ENCODE data around the gene GPALPP1.

Gene GPALPP1

GRCh38 chr13:44972956-44973581 lies 16.3 kb upstream of the GPALPP1 start:
- Histone ChIP-seq H3K4ac (ENCODE audit: low read length) (no peak overlapping the region), H3K14ac (ENCODE audit: low read length) (no peak overlapping the region), H3K79me1 (ENCODE audit: low read depth, low read length) (no peaks in the 10 kb centered on the region), H3K18ac (ENCODE audit: low read length) (no peak overlapping the region), H3K9me3 (replicated peaks in 1 of 2; ENCODE audit: control insufficient read depth in 2 of 2, insufficient read depth in 1 of 2, low read depth in 1 of 2, low read length in 2 of 2) (no peaks in the 10 kb centered on the region), H3K23ac (ENCODE audit: low read depth, low read length, poor library complexity) (no peak overlapping the region), H2AK5ac (ENCODE audit: low read depth, low read length) (no peak overlapping the region), H2BK5ac (ENCODE audit: low read length) (no peak overlapping the region), H3K27me3 (ENCODE audit: control insufficient read depth in 3 of 3, insufficient read depth in 3 of 3, low read depth in 1 of 3, low read length in 3 of 3) (no peaks in the 10 kb centered on the region), H3K4me1 (ENCODE audit: control insufficient read depth in 2 of 2, insufficient read depth in 1 of 2, low read depth in 1 of 2, low read length in 2 of 2) (peaks cover 2 to 3% of the 10 kb centered on the region in 2 donors), H2AFZ (ENCODE audit: low read length) (no peak overlapping the region), H2BK120ac (ENCODE audit: low read depth, low read length) (no peak overlapping the region), H3K4me3 (ENCODE audit: low read length in 2 of 2) (no peak overlapping the region), H3K27ac (replicated peaks; ENCODE audit: low read length) (no peak overlapping the region), H4K91ac (ENCODE audit: low read depth, low read length, poor library complexity) (no peak overlapping the region), H3K9ac (ENCODE audit: low read depth, low read length, poor library complexity) (no peak overlapping the region), H2BK15ac (ENCODE audit: low read length) (no peak overlapping the region), H3K36me3 (replicated peaks in 1 of 2; ENCODE audit: control insufficient read depth in 2 of 2, insufficient read depth in 2 of 2, low read length in 2 of 2) (peaks cover 4 to 79% of the 10 kb centered on the region in 2 donors), H2BK12ac (ENCODE audit: low read length) (no peak overlapping the region), H4K8ac (ENCODE audit: low read depth, low read length) (no peak overlapping the region), H3K4me2 (ENCODE audit: insufficient read depth, low read length, poor library complexity, severe bottlenecking) (no peak overlapping the region)
- WGBS, 2 donors (ENCODE audit: extremely low coverage in 2 of 2, insufficient read length in 2 of 2, insufficient replicate concordance in 1 of 2), result no CpG with 5 or more reads among the region's 3 CpGs
- DNase-seq (ENCODE audit: low spot score), result no peak

- H3K27me3 ChIP-seq (ENCODE audit: control insufficient read depth in 3 of 3, insufficient read depth in 3 of 3, low read depth in 1 of 3, low read length in 3 of 3), result no peaks in the 10 kb centered on the region
- no peak overlapping the region for H2BK5ac ChIP-seq (ENCODE audit: low read length)
- WGBS, 2 donors (ENCODE audit: extremely low coverage in 2 of 2, insufficient read length in 2 of 2, insufficient replicate concordance in 1 of 2), result no CpG with 5 or more reads among the region's 9 CpGs
- H3K4me1 ChIP-seq (ENCODE audit: control insufficient read depth in 2 of 2, insufficient read depth in 1 of 2, low read depth in 1 of 2, low read length in 2 of 2), result peaks cover 2 to 3% of the 10 kb centered on the region in 2 donors
- no peaks in the 10 kb centered on the region for H3K79me1 ChIP-seq (ENCODE audit: low read depth, low read length)
- H3K18ac ChIP-seq (ENCODE audit: low read length), result no peak overlapping the region
- no peak overlapping the region for H3K23ac ChIP-seq (ENCODE audit: low read depth, low read length, poor library complexity)
- H4K91ac ChIP-seq (ENCODE audit: low read depth, low read length, poor library complexity), result no peak overlapping the region
- peaks cover 5 to 79% of the 10 kb centered on the region in 2 donors for H3K36me3 ChIP-seq (replicated peaks in 1 of 2; ENCODE audit: control insufficient read depth in 2 of 2, insufficient read depth in 2 of 2, low read length in 2 of 2)
- H2BK12ac ChIP-seq (ENCODE audit: low read length), result no peak overlapping the region
- no peak overlapping the region for H2AK5ac ChIP-seq (ENCODE audit: low read depth, low read length)
- no peak overlapping the region for H3K9ac ChIP-seq (ENCODE audit: low read depth, low read length, poor library complexity)
- no peaks in the 10 kb centered on the region for H3K9me3 ChIP-seq (replicated peaks in 1 of 2; ENCODE audit: control insufficient read depth in 2 of 2, insufficient read depth in 1 of 2, low read depth in 1 of 2, low read length in 2 of 2)
- H3K14ac ChIP-seq (ENCODE audit: low read length), result no peak overlapping the region
- H3K27ac ChIP-seq (replicated peaks; ENCODE audit: low read length), result no peak overlapping the region
- no peak for DNase-seq (ENCODE audit: low spot score)
- no peak overlapping the region for H3K4me3 ChIP-seq (ENCODE audit: low read length in 2 of 2)
- no peak overlapping the region for H2BK120ac ChIP-seq (ENCODE audit: low read depth, low read length)
- no peak overlapping the region for H4K8ac ChIP-seq (ENCODE audit: low read depth, low read length)
- no peak overlapping the region for H2AFZ ChIP-seq (ENCODE audit: low read length)
- H3K4me2 ChIP-seq (ENCODE audit: insufficient read depth, low read length, poor library complexity, severe bottlenecking), result no peak overlapping the region
- H3K4ac ChIP-seq (ENCODE audit: low read length), result no peak overlapping the region
- no peak overlapping the region for H2BK15ac ChIP-seq (ENCODE audit: low read length)
Observed at GRCh38 chr13:44974056-44974793, 15.1 kb upstream of the GPALPP1 start.

GRCh38 chr13:44976196-44976595 lies 13.1 kb upstream of the GPALPP1 start:
- no peak for DNase-seq (ENCODE audit: low spot score)
- Histone ChIP-seq H3K4ac (ENCODE audit: low read length) (no peak overlapping the region), H3K4me1 (ENCODE audit: control insufficient read depth in 2 of 2, insufficient read depth in 1 of 2, low read depth in 1 of 2, low read length in 2 of 2) (no peaks in the 10 kb centered on the region), H3K27me3 (ENCODE audit: control insufficient read depth in 3 of 3, insufficient read depth in 3 of 3, low read depth in 1 of 3, low read length in 3 of 3) (peaks cover 0 to 2% (median 0%) of the 10 kb centered on the region in 3 experiments), H2AFZ (ENCODE audit: low read length) (no peak overlapping the region), H3K9me3 (replicated peaks in 1 of 2; ENCODE audit: control insufficient read depth in 2 of 2, insufficient read depth in 1 of 2, low read depth in 1 of 2, low read length in 2 of 2) (no peaks in the 10 kb centered on the region), H3K4me3 (ENCODE audit: low read length in 2 of 2) (no peak overlapping the region), H3K23ac (ENCODE audit: low read depth, low read length, poor library complexity) (no peak overlapping the region), H3K27ac (replicated peaks; ENCODE audit: low read length) (no peak overlapping the region), H2BK12ac (ENCODE audit: low read length) (no peak overlapping the region), H2BK5ac (ENCODE audit: low read length) (no peak overlapping the region), H3K79me1 (ENCODE audit: low read depth, low read length) (no peaks in the 10 kb centered on the region), H2BK120ac (ENCODE audit: low read depth, low read length) (no peak overlapping the region), H4K91ac (ENCODE audit: low read depth, low read length, poor library complexity) (no peak overlapping the region), H3K14ac (ENCODE audit: low read length) (no peak overlapping the region), H4K8ac (ENCODE audit: low read depth, low read length) (no peak overlapping the region), H3K36me3 (replicated peaks in 1 of 2; ENCODE audit: control insufficient read depth in 2 of 2, insufficient read depth in 2 of 2, low read length in 2 of 2) (peaks cover 8 to 98% of the 10 kb centered on the region in 2 donors), H2BK15ac (ENCODE audit: low read length) (no peak overlapping the region), H3K9ac (ENCODE audit: low read depth, low read length, poor library complexity) (no peak overlapping the region), H3K18ac (ENCODE audit: low read length) (no peak overlapping the region), H3K4me2 (ENCODE audit: insufficient read depth, low read length, poor library complexity, severe bottlenecking) (no peak overlapping the region), H2AK5ac (ENCODE audit: low read depth, low read length) (no peak overlapping the region)
- no CpG with 5 or more reads among the region's 3 CpGs for WGBS, 2 donors (ENCODE audit: extremely low coverage in 2 of 2, insufficient read length in 2 of 2, insufficient replicate concordance in 1 of 2)

GRCh38 chr13:44976949-44977583 lies 12.3 kb upstream of the GPALPP1 start:
- no peak overlapping the region for H2AK5ac ChIP-seq (ENCODE audit: low read depth, low read length)
- no peak overlapping the region for H3K4ac ChIP-seq (ENCODE audit: low read length)
- no peaks in the 10 kb centered on the region for H3K79me1 ChIP-seq (ENCODE audit: low read depth, low read length)
- H2BK120ac ChIP-seq (ENCODE audit: low read depth, low read length), result no peak overlapping the region
- no peak overlapping the region for H4K8ac ChIP-seq (ENCODE audit: low read depth, low read length)
- H3K14ac ChIP-seq (ENCODE audit: low read length), result no peak overlapping the region
- peaks cover 6 to 95% of the 10 kb centered on the region in 2 donors for H3K36me3 ChIP-seq (replicated peaks in 1 of 2; ENCODE audit: control insufficient read depth in 2 of 2, insufficient read depth in 2 of 2, low read length in 2 of 2)
- no peaks in the 10 kb centered on the region for H3K9me3 ChIP-seq (replicated peaks in 1 of 2; ENCODE audit: control insufficient read depth in 2 of 2, insufficient read depth in 1 of 2, low read depth in 1 of 2, low read length in 2 of 2)
- H3K27me3 ChIP-seq (ENCODE audit: control insufficient read depth in 3 of 3, insufficient read depth in 3 of 3, low read depth in 1 of 3, low read length in 3 of 3), result peaks cover 0 to 2% (median 0%) of the 10 kb centered on the region in 3 experiments
- H2BK12ac ChIP-seq (ENCODE audit: low read length), result no peak overlapping the region
- H2BK5ac ChIP-seq (ENCODE audit: low read length), result no peak overlapping the region
- no peaks in the 10 kb centered on the region for H3K4me1 ChIP-seq (ENCODE audit: control insufficient read depth in 2 of 2, insufficient read depth in 1 of 2, low read depth in 1 of 2, low read length in 2 of 2)
- WGBS, 2 donors (ENCODE audit: extremely low coverage in 2 of 2, insufficient read length in 2 of 2, insufficient replicate concordance in 1 of 2), result no CpG with 5 or more reads among the region's 1 CpG
- no peak overlapping the region for H3K27ac ChIP-seq (replicated peaks; ENCODE audit: low read length)
- no peak overlapping the region for H3K4me2 ChIP-seq (ENCODE audit: insufficient read depth, low read length, poor library complexity, severe bottlenecking)
- H2BK15ac ChIP-seq (ENCODE audit: low read length), result no peak overlapping the region
- no peak for DNase-seq (ENCODE audit: low spot score)
- no peak overlapping the region for H3K18ac ChIP-seq (ENCODE audit: low read length)
- no peak overlapping the region for H2AFZ ChIP-seq (ENCODE audit: low read length)
- H3K4me3 ChIP-seq (ENCODE audit: low read length in 2 of 2), result no peak overlapping the region
- H3K23ac ChIP-seq (ENCODE audit: low read depth, low read length, poor library complexity), result no peak overlapping the region
- no peak overlapping the region for H3K9ac ChIP-seq (ENCODE audit: low read depth, low read length, poor library complexity)
- no peak overlapping the region for H4K91ac ChIP-seq (ENCODE audit: low read depth, low read length, poor library complexity)

All from neuronal stem cell (in vitro differentiated cells).